Right cardiac atrium (tissue), 5 donors: ENCODE results near the gene ATP8B1. TPM values are rescaled to one million over a fixed set of nuclear protein-coding genes. Genes with fewer than 3 reads are reported as not detected.

Experiments
- ATAC-seq, 2 donors: fragments of 200-7000 bp; cut with Tn5 transposase; one replicate each; pipeline versions ENCODE4 v1.8.0 to v1.9.1; 2020; ENCODE audit warnings: moderate library complexity in 2 of 2, mild to moderate bottlenecking in 1 of 2
- DNase-seq, 3 donors: peaks; one replicate each; pipeline ENCODE4 v3.0.0-alpha.2; 2020
- H3K27ac ChIP-seq: one replicate; pipeline ENCODE4 v1.5.1; 2013; ENCODE audit warnings: mild to moderate bottlenecking, low read length, control low read depth, moderate library complexity
- H3K27me3 ChIP-seq: one replicate; pipeline ENCODE4 v1.6.1; 2013; ENCODE audit not compliant: control insufficient read depth, insufficient read depth
- H3K4me1 ChIP-seq: one replicate; pipeline ENCODE4 v1.6.1; 2013; ENCODE audit warnings: low read length; ENCODE audit not compliant: control insufficient read depth, insufficient read depth
- H3K4me3 ChIP-seq: one replicate; pipeline ENCODE4 v1.5.1; 2013; ENCODE audit warnings: low read length, control low read depth
- H3K9me3 ChIP-seq: one replicate; pipeline ENCODE4 v1.6.1; 2013; ENCODE audit warnings: low read length; ENCODE audit not compliant: control insufficient read depth
- WGBS: extraction: QIAGEN DNeasy Blood & Tissue Kit; methylation state at CpG from one replicate; pipeline ENCODE4 v1.1.7; 2013; 5-methylcytosine and 5-hydroxymethylcytosine counted together
- intact Hi-C, 4 donors: fragments of 100-400 bp; cut with DNase I; formaldehyde crosslinking; loops; one replicate each; pipeline versions ENCODE4 v1.11.0 to v1.14.0; 2022 to 2023
- polyA plus RNA-seq: library from polyadenylated mRNA; stranded (reverse); fragments of 200-250 nt; gene quantifications from one replicate; pipeline ENCODE4 v1.2.3, GENCODE V29; 2013
- total RNA-seq, 4 donors: library from RNA; stranded (reverse); fragmentation: NEBNext Ultra II Directional; extraction: Animal tissue kit (Norgen Biotek cat#: 25700); gene quantifications; one replicate each; pipeline ENCODE4 v1.2.1, GENCODE V29; 2021
- donor health status: healthy with polysubstance abuse.
- donor health status: DM: no; HTN: yes; CAD: no.
- donor health status: DM: no; HTN: no; CAD: no.
- donor health status: DM: no; HTN: yes; CAD: no; lungs with severe emphysema.
- donor health status: DM: yes; HTN: yes; CAD: no.

The ATP8B1 gene
- total and polyA plus RNA-seq, 5 donors = 2.6 to 11.5 (median 9.0) TPM

- no peaks in the 10 kb centered on the region for H3K9me3 ChIP-seq
- no peak overlapping the region for H3K4me3 ChIP-seq
- WGBS = 98% methylated on average over 5 of the region's 5 CpGs
- H3K4me1 ChIP-seq = peaks cover 7% of the 10 kb centered on the region
- ATAC-seq (no peak), DNase-seq (no peak)
- no peaks in the 10 kb centered on the region for H3K27me3 ChIP-seq
- intact Hi-C loops = no loop called here
- no peak overlapping the region for H3K27ac ChIP-seq
These were observed 21.1 kb downstream of the ATP8B1 start for GRCh38 chr18:57782049-57782448.

- WGBS = 33% methylated on average over 6 of the region's 6 CpGs
- H3K4me3 ChIP-seq = no peak overlapping the region
- H3K9me3 ChIP-seq = no peaks in the 10 kb centered on the region
- H3K27me3 ChIP-seq = no peaks in the 10 kb centered on the region
- peak; percentile 63 to 67 for ATAC-seq
- intact Hi-C loops = no loop called here
- DNase-seq = no peak
- H3K27ac ChIP-seq = peak overlapping the region; percentile 80
- H3K4me1 ChIP-seq = peaks cover 5% of the 10 kb centered on the region
These were observed 22.3 kb downstream of the ATP8B1 start for GRCh38 chr18:57780706-57781347.

GRCh38 chr18:57780318-57780705 lies 22.8 kb downstream of the ATP8B1 start:
- Histone ChIP-seq H3K27ac (peak overlapping the region; percentile 32), H3K27me3 (no peaks in the 10 kb centered on the region), H3K4me3 (no peak overlapping the region), H3K4me1 (peaks cover 5% of the 10 kb centered on the region), H3K9me3 (no peaks in the 10 kb centered on the region)
- intact Hi-C loops = no loop called here
- no peak for DNase-seq
- WGBS = 41% methylated on average over 2 of the region's 2 CpGs
- peak in 1 of 2 donors; percentile 5 for ATAC-seq

GRCh38 chr18:57776767-57777166 lies 26.3 kb downstream of the ATP8B1 start:
- H3K9me3 ChIP-seq = no peaks in the 10 kb centered on the region
- peak overlapping the region; percentile 21 for H3K27ac ChIP-seq
- 22% methylated on average over 4 of the region's 4 CpGs for WGBS
- DNase-seq (no peak), ATAC-seq (peak; percentile 59 to 68)
- no peak overlapping the region for H3K4me3 ChIP-seq
- H3K4me1 ChIP-seq = peaks cover 2% of the 10 kb centered on the region
- no peaks in the 10 kb centered on the region for H3K27me3 ChIP-seq
- intact Hi-C loops = no loop called here

- intact Hi-C loops = no loop called here
- Histone ChIP-seq H3K9me3 (no peaks in the 10 kb centered on the region), H3K4me1 (peaks cover 2% of the 10 kb centered on the region), H3K4me3 (no peak overlapping the region), H3K27me3 (no peaks in the 10 kb centered on the region), H3K27ac (no peak overlapping the region)
- 82% methylated on average over 3 of the region's 3 CpGs for WGBS
- DNase-seq (no peak), ATAC-seq (peak in 1 of 2 donors; percentile 33)
These were observed 26.8 kb downstream of the ATP8B1 start for GRCh38 chr18:57776354-57776753.

- Histone ChIP-seq H3K27ac (no peak overlapping the region), H3K9me3 (no peaks in the 10 kb centered on the region), H3K4me1 (peaks cover 4% of the 10 kb centered on the region), H3K4me3 (no peak overlapping the region), H3K27me3 (no peaks in the 10 kb centered on the region)
- DNase-seq (no peak), ATAC-seq (no peak)
- intact Hi-C loops = no loop called here
- 83% methylated on average over 3 of the region's 3 CpGs for WGBS
These were observed 27.2 kb downstream of the ATP8B1 start for GRCh38 chr18:57775937-57776336.

- ATAC-seq (no peak), DNase-seq (no peak)
- Histone ChIP-seq H3K9me3 (no peaks in the 10 kb centered on the region), H3K4me3 (no peak overlapping the region), H3K27me3 (no peaks in the 10 kb centered on the region), H3K4me1 (peaks cover 14% of the 10 kb centered on the region), H3K27ac (no peak overlapping the region)
- intact Hi-C loops = no loop called here
- WGBS = 90% methylated on average over 9 of the region's 9 CpGs
These were observed 30.7 kb downstream of the ATP8B1 start for GRCh38 chr18:57772387-57772799.

GRCh38 chr18:57771626-57772025 lies 31.5 kb downstream of the ATP8B1 start:
- 83% methylated on average over 3 of the region's 3 CpGs for WGBS
- Histone ChIP-seq H3K4me3 (no peak overlapping the region), H3K4me1 (peaks cover 14% of the 10 kb centered on the region), H3K27ac (no peak overlapping the region), H3K9me3 (no peaks in the 10 kb centered on the region), H3K27me3 (no peaks in the 10 kb centered on the region)
- DNase-seq (no peak), ATAC-seq (no peak)
- intact Hi-C loops = no loop called here

- Histone ChIP-seq H3K4me3 (no peak overlapping the region), H3K27me3 (no peaks in the 10 kb centered on the region), H3K27ac (no peak overlapping the region), H3K4me1 (peaks cover 14% of the 10 kb centered on the region), H3K9me3 (no peaks in the 10 kb centered on the region)
- no peak for DNase-seq
- intact Hi-C loops = no loop called here
- 66% methylated on average over 3 of the region's 3 CpGs for WGBS
- peak; percentile 73 to 78 for ATAC-seq
These were observed 31.9 kb downstream of the ATP8B1 start for GRCh38 chr18:57771193-57771592.

GRCh38 chr18:57768537-57769326 lies 34.4 kb downstream of the ATP8B1 start:
- WGBS = 42% methylated on average over 8 of the region's 8 CpGs
- intact Hi-C loops = no loop called here

GRCh38 chr18:57767259-57768050 lies 35.7 kb downstream of the ATP8B1 start:
- Histone ChIP-seq H3K27me3 (no peaks in the 10 kb centered on the region), H3K9me3 (no peaks in the 10 kb centered on the region), H3K4me1 (peaks cover 14% of the 10 kb centered on the region), H3K4me3 (no peak overlapping the region), H3K27ac (no peak overlapping the region)
- DNase-seq (no peak), ATAC-seq (peak in 1 of 2 donors; percentile 3)
- 77% methylated on average over 12 of the region's 12 CpGs for WGBS
- intact Hi-C loops = no loop called here

More at GRCh38 chr18:57768537-57769326, 34.4 kb downstream of the ATP8B1 start:
- no peaks in the 10 kb centered on the region for H3K27me3 ChIP-seq
- H3K9me3 ChIP-seq = no peaks in the 10 kb centered on the region
- DNase-seq (no peak), ATAC-seq (peak; percentile 50 to 80)
- peak overlapping the region; percentile 53 for H3K27ac ChIP-seq
- H3K4me1 ChIP-seq = peaks cover 14% of the 10 kb centered on the region
- H3K4me3 ChIP-seq = no peak overlapping the region
